Gastrocnemius medialis (tissue), 4 donors: ENCODE measurements around the gene DMD.

Experiments used
- POLR2A ChIP-seq, 2 donors: fragments of 450-650 bp; IDR thresholded peaks; one replicate each; pipeline ENCODE4 v1.6.1; 2017; ENCODE audit warnings: antibody characterized with exemption in 2 of 2, mild to moderate bottlenecking in 2 of 2, moderate library complexity in 2 of 2
- TF ChIP-seq, protein P1 (sequence below), 5 experiments: fragments of 450-650 bp in 3 of 5; fragments of 200-600 bp in 2 of 5; sonication (generic) in 2 of 5; IDR thresholded peaks in 4 of 5; conservative IDR thresholded peaks in 1 of 5; 1 replicate in 4 of 5; 2 replicates in 1 of 5; pipeline ENCODE4 v1.5.1; 2016 to 2019; ENCODE audit warnings: antibody characterized with exemption in 5 of 5, mild to moderate bottlenecking in 3 of 5, moderate library complexity in 3 of 5

DNA sequence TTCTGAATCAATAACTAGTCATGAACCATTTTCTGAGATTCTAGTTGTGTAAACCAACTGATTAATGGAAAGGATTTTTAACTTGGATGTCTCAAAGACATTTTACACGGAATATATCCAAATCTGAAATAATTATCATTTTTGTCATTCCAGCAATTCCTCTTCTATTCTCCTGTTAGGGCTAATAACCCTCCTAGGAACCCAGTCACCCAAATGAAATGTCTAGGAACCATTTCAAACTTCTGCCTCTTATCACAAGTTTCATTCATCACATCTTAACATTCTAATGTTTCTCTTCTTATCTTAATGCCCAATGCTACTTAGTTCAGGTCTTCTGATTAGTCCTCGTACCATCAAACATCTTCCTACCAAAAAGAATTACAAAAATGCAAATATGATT, 639.8 kb downstream of the DMD start:
- TF ChIP-seq, protein P1, sequence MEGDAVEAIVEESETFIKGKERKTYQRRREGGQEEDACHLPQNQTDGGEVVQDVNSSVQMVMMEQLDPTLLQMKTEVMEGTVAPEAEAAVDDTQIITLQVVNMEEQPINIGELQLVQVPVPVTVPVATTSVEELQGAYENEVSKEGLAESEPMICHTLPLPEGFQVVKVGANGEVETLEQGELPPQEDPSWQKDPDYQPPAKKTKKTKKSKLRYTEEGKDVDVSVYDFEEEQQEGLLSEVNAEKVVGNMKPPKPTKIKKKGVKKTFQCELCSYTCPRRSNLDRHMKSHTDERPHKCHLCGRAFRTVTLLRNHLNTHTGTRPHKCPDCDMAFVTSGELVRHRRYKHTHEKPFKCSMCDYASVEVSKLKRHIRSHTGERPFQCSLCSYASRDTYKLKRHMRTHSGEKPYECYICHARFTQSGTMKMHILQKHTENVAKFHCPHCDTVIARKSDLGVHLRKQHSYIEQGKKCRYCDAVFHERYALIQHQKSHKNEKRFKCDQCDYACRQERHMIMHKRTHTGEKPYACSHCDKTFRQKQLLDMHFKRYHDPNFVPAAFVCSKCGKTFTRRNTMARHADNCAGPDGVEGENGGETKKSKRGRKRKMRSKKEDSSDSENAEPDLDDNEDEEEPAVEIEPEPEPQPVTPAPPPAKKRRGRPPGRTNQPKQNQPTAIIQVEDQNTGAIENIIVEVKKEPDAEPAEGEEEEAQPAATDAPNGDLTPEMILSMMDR (IDR thresholded peaks at IDR 0.05 in 4 of 5, conservative IDR thresholded peaks at IDR 0.05 in 1 of 5), result no peak
- no peak for TF ChIP-seq POLR2A (IDR thresholded peaks at IDR 0.05)
